Fibroblast of mammary gland (primary cell): ENCODE results near the gene INPP5A.

ENCODE experiments used
- DNase-seq: peaks from one replicate; pipeline ENCODE4 v3.0.0-alpha.2; 2010; ENCODE audit warnings: low read depth
- H3K4me3 ChIP-seq: 2 replicates; pipeline ENCODE4 v1.5.1; 2011; ENCODE audit warnings: low read depth, mild to moderate bottlenecking, low read length, moderate library complexity; ENCODE audit not compliant: control insufficient read depth
- CTCF ChIP-seq: conservative IDR thresholded peaks from 2 replicates; pipeline ENCODE4 v1.5.1; 2011; ENCODE audit warnings: low read depth, low read length, inconsistent platforms; ENCODE audit not compliant: control insufficient read depth, insufficient read depth

The INPP5A gene

GRCh38 chr10:132520177-132520811, 17.3 kb upstream of the INPP5A start:
- no peak overlapping the region for H3K4me3 ChIP-seq
- peak; percentile 67 for DNase-seq
- no peak for TF ChIP-seq CTCF

- no peak for TF ChIP-seq CTCF
- no peak for DNase-seq
These were observed 16.5 kb upstream of the INPP5A start for GRCh38 chr10:132521041-132521465.

GRCh38 chr10:132521466-132522102, 16.0 kb upstream of the INPP5A start:
- DNase-seq, result no peak

More at GRCh38 chr10:132521041-132521465, 16.5 kb upstream of the INPP5A start:
- H3K4me3 ChIP-seq, result no peak overlapping the region

GRCh38 chr10:132522521-132523411, 14.8 kb upstream of the INPP5A start:
- H3K4me3 ChIP-seq, result no peak overlapping the region
- no peak for TF ChIP-seq CTCF

More at GRCh38 chr10:132521466-132522102, 16.0 kb upstream of the INPP5A start:
- H3K4me3 ChIP-seq, result no peak overlapping the region
- no peak for TF ChIP-seq CTCF

GRCh38 chr10:132523561-132524442, 13.8 kb upstream of the INPP5A start:
- DNase-seq, result no peak
- H3K4me3 ChIP-seq, result no peak overlapping the region
- no peak for TF ChIP-seq CTCF

More at GRCh38 chr10:132522521-132523411, 14.8 kb upstream of the INPP5A start:
- no peak for DNase-seq
